Right renal cortex interstitium (tissue), 3 donors: ENCODE measurements around the gene CYP39A1. TPM values are rescaled to one million over a fixed set of nuclear protein-coding genes. Genes with fewer than 3 reads are reported as not detected.

Source experiments
- DNase-seq, 3 donors: peaks; one replicate each; pipeline ENCODE4 v3.0.0-alpha.2; 2013; ENCODE audit warnings: low read depth in 3 of 3, low spot score in 2 of 3
- polyA plus RNA-seq, 3 donors: library from polyadenylated mRNA; unstranded; fragments of 120-200 nt; gene quantifications; one replicate each; pipeline ENCODE4 v1.2.1, GENCODE V29; 2013; ENCODE audit not compliant: insufficient read length in 3 of 3

Gene CYP39A1
- polyA plus RNA-seq, 3 donors: 7.9 to 9.3 (median 9.3) TPM

DNA sequence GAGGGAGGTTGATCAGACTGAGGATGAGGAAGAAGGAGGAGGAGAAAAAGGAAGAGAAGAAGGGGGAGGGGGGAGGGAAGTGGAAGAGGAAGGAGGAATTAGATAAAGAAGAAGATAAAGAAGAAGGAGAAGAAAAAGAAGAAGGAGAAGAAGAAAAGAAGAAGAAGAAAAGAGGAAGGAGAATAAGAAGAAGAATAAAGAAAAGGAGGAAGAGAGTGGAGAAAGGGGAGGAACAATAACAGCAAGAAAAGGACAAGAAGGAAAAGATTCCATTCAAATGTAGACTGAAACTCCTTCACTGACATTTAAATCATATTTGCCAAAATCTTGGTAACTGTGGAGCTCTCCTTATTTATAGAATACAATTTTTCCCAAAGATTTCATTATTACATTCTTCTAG lies 127.0 kb downstream of the CYP39A1 start:
- no peak for DNase-seq

DNA sequence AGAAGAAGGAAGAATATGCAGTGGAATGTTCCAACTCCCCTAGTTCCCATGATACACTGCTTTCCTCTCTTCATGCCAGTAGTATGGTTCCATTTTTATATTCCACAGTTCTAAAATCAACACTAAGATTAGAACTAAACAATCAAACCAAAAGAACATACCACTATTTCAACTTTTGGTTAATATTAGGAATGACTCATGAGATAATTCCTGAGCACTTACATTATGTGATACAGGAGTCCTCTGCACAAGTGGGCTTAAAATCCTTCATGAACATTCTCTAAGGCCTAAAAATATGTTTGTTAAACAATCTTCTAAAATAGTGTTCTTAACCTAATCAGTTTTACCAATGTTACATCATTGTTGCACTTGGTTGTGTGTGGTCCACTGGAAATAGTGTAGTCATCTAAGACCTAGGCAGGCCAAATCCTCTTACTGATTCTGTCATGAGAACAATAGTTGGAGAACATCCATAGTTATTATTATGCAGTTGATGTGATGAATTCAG lies 131.1 kb downstream of the CYP39A1 start:
- no peak for DNase-seq

DNA sequence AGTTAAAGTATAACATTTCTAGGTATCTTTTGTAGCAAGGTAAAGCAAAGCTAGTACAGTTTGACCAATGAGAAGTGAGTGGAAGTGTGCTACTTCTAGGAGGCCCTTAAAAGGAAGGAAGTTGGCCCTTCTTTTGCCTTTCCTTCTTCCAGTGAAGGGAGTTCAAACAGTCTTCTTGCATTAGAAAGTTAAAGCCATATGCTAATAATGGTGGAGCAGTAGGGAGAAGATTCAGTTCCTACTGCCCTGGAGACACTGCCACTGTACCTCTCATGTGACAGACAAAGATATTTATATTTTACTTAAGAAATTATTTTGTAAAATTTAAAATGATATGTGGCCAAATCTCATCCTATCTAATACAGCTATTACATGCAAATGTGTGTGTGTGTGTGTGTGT lies 135.4 kb downstream of the CYP39A1 start:
- no peak for DNase-seq

DNA sequence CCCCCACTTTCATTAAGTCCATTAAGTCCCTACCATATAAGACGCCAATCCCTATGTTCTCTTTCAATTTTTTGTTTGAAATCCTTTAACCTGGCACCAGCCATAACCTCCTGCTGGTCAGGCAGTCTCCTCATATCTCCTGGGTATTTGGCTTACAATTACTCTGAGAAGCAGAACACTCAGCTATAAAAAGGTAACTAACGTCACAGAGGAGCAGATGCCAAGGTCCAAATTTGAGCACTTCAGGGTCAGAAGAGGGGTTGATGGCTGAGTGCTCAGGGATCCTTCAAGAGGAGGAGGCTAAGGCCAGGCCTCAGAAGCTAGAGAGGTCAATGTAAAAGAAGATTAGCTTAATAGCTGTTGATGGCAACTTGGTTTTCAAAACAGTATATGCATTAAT lies 139.1 kb downstream of the CYP39A1 start:
- DNase-seq: no peak

DNA sequence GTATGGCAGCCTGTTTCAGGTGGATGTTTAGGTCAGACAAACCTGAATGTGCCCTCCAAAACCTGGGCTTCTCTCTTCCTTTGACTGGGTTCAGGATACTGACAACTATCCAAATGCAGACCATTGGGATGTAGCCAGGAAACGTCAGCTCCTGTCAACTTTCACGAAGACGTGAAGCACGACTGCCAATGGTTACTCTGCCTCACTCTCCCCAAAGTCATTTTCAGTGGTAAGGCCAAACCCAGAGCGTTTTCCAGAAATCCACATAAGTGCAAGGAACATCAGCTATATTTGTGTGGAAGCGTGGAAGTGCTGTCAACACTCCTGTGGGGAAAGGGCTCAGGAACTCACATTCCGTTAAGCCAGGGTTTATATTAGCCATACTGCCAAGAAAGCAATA lies 141.3 kb downstream of the CYP39A1 start:
- DNase-seq: no peak

DNA sequence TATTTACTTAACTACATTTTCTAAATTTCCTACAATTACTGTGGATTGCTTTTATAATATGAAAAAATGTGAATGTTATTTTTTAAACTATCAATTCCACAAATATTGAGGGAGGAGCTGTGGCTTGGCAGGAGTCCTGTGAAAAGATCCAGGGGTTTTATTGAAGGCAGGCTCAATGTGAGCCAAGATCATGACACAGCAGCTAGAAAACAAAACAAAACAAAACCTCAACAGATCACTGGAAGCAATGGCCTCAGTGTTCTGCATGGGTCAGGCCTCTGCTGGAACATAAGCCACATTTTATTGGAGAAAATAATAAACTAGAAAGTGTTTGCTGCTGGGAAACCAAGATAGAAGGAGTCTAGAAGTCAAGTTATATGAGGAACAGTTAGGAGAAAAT lies 142.0 kb downstream of the CYP39A1 start:
- peak in 1 of 3 donors; percentile 25 for DNase-seq

DNA sequence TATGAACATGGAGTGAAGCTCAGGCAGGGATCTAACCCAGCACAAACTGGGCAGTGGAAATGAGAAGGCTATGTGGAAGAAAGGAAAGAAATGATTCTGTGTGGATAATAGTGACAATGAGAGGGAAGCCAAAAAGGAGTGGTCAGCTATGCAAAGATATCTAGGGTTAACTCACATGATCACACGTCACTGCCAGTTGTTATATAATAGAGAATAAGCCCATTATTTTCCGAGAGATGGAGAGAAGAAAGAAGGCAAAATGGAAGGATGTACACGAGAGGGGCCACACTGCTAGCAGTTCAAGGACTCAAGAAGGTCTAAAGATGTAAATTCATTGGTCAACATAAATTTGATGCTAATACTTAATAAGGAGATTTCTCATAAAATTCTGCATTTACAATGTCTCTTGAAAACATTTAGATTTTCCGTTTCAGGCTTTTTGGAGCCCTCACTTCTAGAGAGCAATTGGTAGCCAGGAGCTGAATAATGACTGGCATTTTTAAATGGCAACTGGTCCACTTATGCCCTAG lies 142.6 kb downstream of the CYP39A1 start:
- DNase-seq: no peak

DNA sequence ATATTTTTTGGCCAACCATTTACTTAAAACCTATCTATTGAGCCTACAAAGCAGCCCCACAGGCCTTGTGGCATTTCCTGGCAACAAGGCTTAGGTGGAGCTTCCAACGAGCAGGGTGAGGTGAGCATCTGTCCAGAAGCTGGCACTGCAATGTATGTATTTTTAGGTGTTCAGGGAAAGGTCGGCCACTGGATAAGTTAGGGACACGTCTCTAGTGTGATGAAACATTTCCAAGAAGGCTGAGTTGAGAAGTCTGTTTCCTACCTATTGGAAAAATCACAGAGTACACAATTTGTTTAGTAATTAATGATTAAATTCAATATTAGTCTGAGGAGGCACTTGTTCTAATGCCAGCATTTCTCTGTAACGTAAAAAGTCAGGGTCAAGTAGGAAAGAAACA lies 143.6 kb downstream of the CYP39A1 start:
- no peak for DNase-seq

DNA sequence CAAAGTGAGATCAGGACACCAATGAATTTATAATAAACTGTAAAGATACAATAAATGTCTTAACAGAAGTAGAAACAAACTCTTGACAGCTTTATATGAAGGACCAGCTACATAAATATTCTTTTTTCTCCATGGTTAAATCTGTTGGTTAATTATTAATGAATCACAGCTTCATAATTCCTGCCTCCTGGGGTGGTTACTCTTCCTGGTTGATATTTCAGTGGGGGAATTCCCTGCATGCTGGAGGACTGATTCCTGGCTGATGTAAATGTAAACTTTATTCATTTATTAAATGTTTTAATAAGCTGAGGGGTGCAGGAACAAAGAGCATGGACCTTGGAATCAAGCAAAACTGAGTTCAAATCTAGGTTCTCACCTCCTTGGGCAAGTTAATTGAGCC lies 145.2 kb downstream of the CYP39A1 start:
- no peak for DNase-seq

DNA sequence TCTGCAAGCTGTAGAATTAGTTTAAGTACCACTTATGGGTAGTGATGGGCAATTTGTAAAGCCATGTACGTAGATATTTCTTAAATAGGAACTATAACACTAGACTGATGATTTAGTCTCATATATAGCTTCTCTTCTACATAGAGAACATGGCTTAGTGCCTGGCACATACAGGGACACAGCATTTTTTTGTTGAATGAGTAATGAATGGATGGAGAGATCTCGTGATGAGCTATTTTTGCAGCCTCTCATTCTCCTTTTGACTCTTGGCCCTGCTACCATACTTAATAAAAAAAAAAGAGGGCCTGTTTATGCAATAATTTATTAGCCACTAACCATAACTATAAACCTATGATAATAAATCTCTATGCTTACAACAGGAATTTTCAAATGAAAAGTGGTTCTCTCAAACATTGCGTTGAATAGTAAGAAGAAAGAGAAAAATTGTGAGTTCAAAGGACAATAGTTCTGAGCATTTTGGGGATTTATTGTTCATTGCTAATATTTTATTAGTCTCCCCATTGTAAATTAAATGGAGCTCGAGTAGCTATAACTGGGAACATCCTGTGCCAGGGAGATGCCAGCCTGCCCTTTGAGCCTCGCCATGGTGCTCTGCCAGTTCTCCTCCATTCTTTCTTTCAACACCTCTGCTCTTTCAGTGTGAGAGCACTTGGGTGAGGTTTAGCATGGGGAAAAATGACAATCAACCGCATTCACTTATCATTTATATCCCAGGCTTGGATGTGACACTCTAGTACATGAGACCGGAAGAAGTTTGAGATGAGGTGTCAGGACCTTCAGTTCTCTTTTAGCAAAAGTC lies 146.7 kb downstream of the CYP39A1 start:
- no peak for DNase-seq

DNA sequence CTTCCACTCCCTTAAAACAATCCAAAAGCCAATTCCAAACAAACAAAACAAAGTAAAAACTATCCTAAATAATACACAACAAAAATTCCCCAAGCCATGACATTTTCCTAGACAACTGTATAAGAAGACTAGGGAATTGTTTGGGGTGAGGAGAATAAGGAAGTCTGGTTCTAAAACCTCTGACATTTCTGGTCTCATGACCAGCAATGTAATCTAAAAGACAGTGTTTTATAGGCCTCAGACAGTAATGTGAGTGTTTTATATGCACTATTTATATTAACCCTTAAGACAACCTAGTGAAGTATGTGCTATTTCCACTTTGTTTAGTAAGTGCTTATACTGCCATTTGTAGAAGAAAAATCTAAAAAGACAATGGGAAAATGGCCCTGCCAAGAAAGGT lies 148.4 kb downstream of the CYP39A1 start:
- no peak for DNase-seq

DNA sequence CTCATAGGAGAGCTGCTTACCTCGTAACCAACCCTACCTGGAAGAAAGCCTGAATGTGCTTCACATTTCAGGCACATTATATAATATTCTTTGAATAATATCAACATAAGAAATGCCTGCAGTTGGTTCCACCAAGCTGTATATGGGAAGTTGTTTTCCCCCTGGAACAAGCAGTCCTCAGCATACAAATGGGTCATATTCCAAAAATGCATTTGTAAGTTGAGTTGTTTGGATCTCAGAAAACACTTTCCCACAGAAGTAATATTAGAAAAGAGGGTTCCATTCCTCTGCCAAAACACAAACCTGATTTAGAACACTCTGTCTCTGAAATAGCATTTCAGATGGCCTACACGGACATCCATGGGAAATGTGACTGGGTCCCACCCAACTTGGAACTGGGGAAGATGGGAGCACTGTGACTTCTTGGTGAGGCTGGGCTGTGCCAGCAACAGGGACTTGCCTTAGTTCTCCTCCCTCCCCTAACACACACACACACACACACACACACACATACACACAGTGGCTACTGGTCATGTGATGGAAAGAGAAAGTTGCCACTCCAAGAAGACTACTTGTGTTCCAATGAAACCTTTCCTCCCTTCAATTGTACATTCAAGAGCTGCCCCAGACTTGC lies 150.0 kb downstream of the CYP39A1 start:
- DNase-seq: no peak

DNA sequence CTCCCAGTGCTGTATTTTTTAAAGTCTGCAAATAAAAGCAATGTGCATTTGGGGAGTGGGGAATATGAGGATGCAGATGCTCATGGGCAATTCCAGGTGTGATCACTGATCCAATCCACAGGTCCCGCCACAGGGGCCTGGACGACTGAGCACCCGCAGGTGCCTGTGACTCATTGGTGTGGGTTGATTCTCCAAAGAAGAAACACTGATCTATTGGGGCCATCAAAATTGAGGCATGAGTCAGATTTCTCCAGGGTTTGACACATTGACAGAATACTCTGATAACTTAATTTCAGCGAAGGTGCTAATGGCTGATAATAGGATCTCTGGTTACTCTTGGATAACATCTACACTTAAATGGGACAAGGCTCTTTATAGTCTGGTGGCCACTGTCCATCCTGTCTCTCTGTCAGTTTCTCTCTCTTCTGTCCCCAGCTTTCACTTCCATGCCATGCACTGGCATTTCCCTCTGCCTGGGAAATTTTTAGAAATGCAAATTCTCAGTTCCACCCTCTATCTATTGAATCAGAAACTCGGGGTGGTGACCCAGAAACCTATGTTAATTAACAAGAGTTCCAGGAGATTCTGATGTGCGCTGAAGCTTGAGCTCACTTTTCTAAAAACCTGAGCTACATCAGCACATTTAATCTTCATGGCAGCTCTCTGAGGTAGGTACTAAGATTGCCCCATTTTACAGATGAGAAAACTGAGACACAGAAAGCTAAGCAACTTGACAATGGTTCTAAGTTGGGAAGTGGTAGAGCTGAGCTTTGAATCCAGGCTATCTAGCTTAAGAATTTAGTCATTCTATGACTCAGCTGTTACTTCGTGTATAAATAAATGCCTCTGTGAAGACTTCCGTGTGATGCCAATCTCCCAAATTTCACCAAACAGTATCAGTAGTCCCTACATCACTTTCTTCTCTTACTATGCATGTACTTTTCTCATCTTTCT lies 151.2 kb downstream of the CYP39A1 start:
- no peak for DNase-seq

DNA sequence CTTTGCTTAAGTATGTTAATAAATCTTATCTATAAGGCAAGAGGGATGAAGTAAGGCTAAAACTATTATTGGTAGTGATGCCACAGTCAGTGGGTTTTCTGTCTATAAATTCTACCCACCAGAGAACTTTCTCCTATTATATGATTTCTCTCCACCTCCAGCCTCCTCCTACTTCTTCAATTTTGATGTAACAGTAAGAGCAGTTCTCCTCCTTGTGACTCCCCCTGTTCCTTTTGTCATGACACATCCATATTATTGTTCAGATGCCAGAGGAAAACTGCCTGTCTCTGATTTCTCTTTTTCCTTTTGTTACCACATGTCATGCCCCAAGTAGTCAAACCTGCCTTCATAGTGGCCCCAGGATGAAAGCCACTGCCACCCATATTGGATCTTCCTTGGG lies 152.2 kb downstream of the CYP39A1 start:
- no peak for DNase-seq

Other genes with a start within 250 kb of the CYP39A1 start
- 10 to 100 TPM; 26.8 to 27.8 (median 27.5) TPM for gene RCAN2, start 161.4 kb downstream of the CYP39A1 start, polyA plus RNA-seq
- 10 to 100 TPM; 31.0 to 36.9 (median 31.1) TPM for gene SLC25A27, start 157 bp upstream of the CYP39A1 start, polyA plus RNA-seq
- 1 to 10 TPM; 1.4 to 2.5 (median 1.7) TPM for gene TDRD6, start 35.1 kb upstream of the CYP39A1 start, polyA plus RNA-seq
- gene PLA2G7, start 82.6 kb upstream of the CYP39A1 start, polyA plus RNA-seq: 1 to 10 TPM; 2.6 to 3.1 (median 2.9) TPM
- not detected for gene ANKRD66, start 94.1 kb upstream of the CYP39A1 start, polyA plus RNA-seq
- gene MEP1A, start 140.6 kb upstream of the CYP39A1 start, polyA plus RNA-seq: not detected